IMR-90 (cell line): ENCODE results near the gene MBL2. TPM values are rescaled to one million over a fixed set of nuclear protein-coding genes. Genes with fewer than 3 reads are reported as not detected.

ENCODE experiments used
- ATAC-seq: fragments of 200-7000 bp; cut with Tn5 transposase; 2 replicates; pipeline ENCODE4 v1.9.1; 2020; ENCODE audit warnings: low read depth, mild to moderate bottlenecking, moderate library complexity
- BruUV-seq: library from RNA; stranded (reverse); fragments of 400-500 nt; replicated peaks from 2 replicates; lab custom pipeline; 2021; lab: Mats Ljungman, UMichigan
- CTCF ChIA-PET: fragments of 300-600 bp; formaldehyde crosslinking; extraction: SDS; loops from one replicate; lab custom pipeline; 2021; ENCODE audit warnings: antibody characterized with exemption; lab: Yijun Ruan, JAX
- POLR2A ChIA-PET: fragments of 300-600 bp; sonication (Branson Sonifier 250); formaldehyde crosslinking; loops from one replicate; lab custom pipeline; 2022; ENCODE audit warnings: antibody characterized with exemption; ENCODE audit not compliant: unreplicated experiment; lab: Charles Lee
- DNase-seq: peaks from one replicate; pipeline ENCODE4 v3.0.0; 2013
- H2AFZ ChIP-seq: replicated peaks from 2 replicates; pipeline ENCODE3; 2013; ENCODE audit warnings: low read length, mild to moderate bottlenecking; ENCODE audit not compliant: poor library complexity
- H2AK5ac ChIP-seq: 2 replicates; pipeline ENCODE4 v1.6.1; 2013; ENCODE audit warnings: low read depth, low read length, inconsistent platforms
- H2AK9ac ChIP-seq: replicated peaks from 2 replicates; pipeline ENCODE3; 2013; ENCODE audit warnings: mild to moderate bottlenecking, low read depth, low read length, moderate library complexity; ENCODE audit not compliant: poor library complexity
- H2BK120ac ChIP-seq: 2 replicates; pipeline ENCODE4 v1.6.1; 2013; ENCODE audit warnings: low read depth, low read length, inconsistent platforms
- H2BK15ac ChIP-seq: 3 replicates; pipeline ENCODE4 v1.6.1; 2013; ENCODE audit warnings: low read depth, low read length, inconsistent platforms
- H2BK20ac ChIP-seq: 2 replicates; pipeline ENCODE4 v1.6.1; 2013; ENCODE audit warnings: low read depth, mild to moderate bottlenecking, inconsistent platforms, low read length, moderate library complexity
- H2BK5ac ChIP-seq: 2 replicates; pipeline ENCODE4 v1.6.1; 2013; ENCODE audit warnings: mild to moderate bottlenecking, low read depth, low read length, inconsistent platforms; ENCODE audit not compliant: poor library complexity, severe bottlenecking
- H3K14ac ChIP-seq: replicated peaks from 2 replicates; pipeline ENCODE4 v1.6.1; 2013; ENCODE audit warnings: low read depth, low read length, inconsistent platforms
- H3K18ac ChIP-seq: 2 replicates; pipeline ENCODE4 v1.6.1; 2013; ENCODE audit warnings: low read depth, low read length, control low read depth
- H3K23ac ChIP-seq: 2 replicates; pipeline ENCODE4 v1.6.1; 2013; ENCODE audit warnings: low read depth, low read length, inconsistent platforms
- H3K27ac ChIP-seq: 2 replicates; pipeline ENCODE4 v1.5.1; 2013; ENCODE audit warnings: mild to moderate bottlenecking, control low read depth, low read length; ENCODE audit not compliant: insufficient read depth
- H3K27me3 ChIP-seq: 2 replicates; pipeline ENCODE4 v1.6.1; 2013; ENCODE audit warnings: low read length; ENCODE audit not compliant: control insufficient read depth, insufficient read depth
- H3K36me3 ChIP-seq: 2 replicates; pipeline ENCODE4 v1.6.1; 2013; ENCODE audit warnings: low read length, mixed read lengths; ENCODE audit not compliant: control insufficient read depth, insufficient read depth
- H3K4ac ChIP-seq: 2 replicates; pipeline ENCODE4 v1.6.1; 2013; ENCODE audit warnings: low read depth, low read length, inconsistent platforms
- H3K4me1 ChIP-seq: 2 replicates; pipeline ENCODE4 v1.6.1; 2013; ENCODE audit warnings: low read length, mixed read lengths; ENCODE audit not compliant: control insufficient read depth, insufficient read depth
- H3K4me2 ChIP-seq: 2 replicates; pipeline ENCODE4 v1.6.1; 2013; ENCODE audit warnings: low read depth, mild to moderate bottlenecking, control low read depth, low read length, moderate library complexity
- H3K4me3 ChIP-seq: 2 replicates; pipeline ENCODE4 v1.5.1; 2013; ENCODE audit warnings: low read depth, mild to moderate bottlenecking, control low read depth, low read length, moderate library complexity; ENCODE audit not compliant: insufficient read depth
- H3K56ac ChIP-seq: 2 replicates; pipeline ENCODE4 v1.6.1; 2013; ENCODE audit warnings: low read length, inconsistent platforms; ENCODE audit not compliant: insufficient read depth; ENCODE audit errors: extremely low read depth
- H3K79me1 ChIP-seq, 2 experiments: 2 replicates each; pipeline ENCODE4 v1.6.1; 2013; ENCODE audit warnings: low read length in 2 of 2, inconsistent platforms in 1 of 2, low read depth in 1 of 2
- H3K9ac ChIP-seq: 2 replicates; pipeline ENCODE4 v1.6.1; 2013; ENCODE audit warnings: low read depth, low read length, control low read depth
- H3K9me1 ChIP-seq: 2 replicates; pipeline ENCODE4 v1.6.1; 2013; ENCODE audit warnings: low read length, inconsistent platforms; ENCODE audit not compliant: insufficient read depth
- H3K9me3 ChIP-seq: 2 replicates; pipeline ENCODE4 v1.6.1; 2013; ENCODE audit warnings: low read length; ENCODE audit not compliant: control insufficient read depth, insufficient read depth
- H4K20me1 ChIP-seq: 2 replicates; pipeline ENCODE4 v1.6.1; 2013; ENCODE audit warnings: low read length, inconsistent platforms; ENCODE audit not compliant: insufficient read depth
- H4K5ac ChIP-seq: 2 replicates; pipeline ENCODE4 v1.6.1; 2013; ENCODE audit warnings: mild to moderate bottlenecking, low read depth, low read length, control low read depth
- H4K8ac ChIP-seq, 2 experiments: 2 replicates each; pipeline ENCODE4 v1.6.1; 2013; ENCODE audit warnings: low read depth in 2 of 2, low read length in 2 of 2, control low read depth in 1 of 2, inconsistent platforms in 1 of 2
- H4K91ac ChIP-seq: 2 replicates; pipeline ENCODE4 v1.6.1; 2013; ENCODE audit warnings: low read depth, low read length, inconsistent platforms; ENCODE audit not compliant: insufficient read depth
- BHLHE40 ChIP-seq: fragments of 150-350 bp; IDR thresholded peaks from 2 replicates; pipeline ENCODE4 v1.6.1; 2016; ENCODE audit warnings: mild to moderate bottlenecking, low read depth, low read length
- CEBPB ChIP-seq: IDR thresholded peaks from 2 replicates; pipeline ENCODE4 v1.6.1; 2012; ENCODE audit warnings: low read depth, low read length, improper control_type of control experiment
- CHD1 ChIP-seq: IDR thresholded peaks from 2 replicates; pipeline ENCODE4 v1.6.1; 2012; ENCODE audit warnings: low read depth, low read length, improper control_type of control experiment
- ELK1 ChIP-seq: fragments of 150-350 bp; IDR thresholded peaks from 2 replicates; pipeline ENCODE4 v1.6.1; 2016; ENCODE audit warnings: low read depth, mild to moderate bottlenecking, low read length, moderate library complexity, borderline replicate concordance
- FOS ChIP-seq: fragments of 150-350 bp; IDR thresholded peaks from 2 replicates; pipeline ENCODE4 v1.6.1; 2016; ENCODE audit warnings: low read depth, low read length
- MAFK ChIP-seq: IDR thresholded peaks from 2 replicates; pipeline ENCODE4 v1.6.1; 2012; ENCODE audit warnings: low read depth, low read length, improper control_type of control experiment
- MAZ ChIP-seq: IDR thresholded peaks from 2 replicates; pipeline ENCODE4 v1.6.1; 2012; ENCODE audit warnings: low read depth, mild to moderate bottlenecking, low read length, improper control_type of control experiment, moderate library complexity, borderline replicate concordance
- MXI1 ChIP-seq: IDR thresholded peaks from 2 replicates; pipeline ENCODE4 v1.6.1; 2012; ENCODE audit warnings: low read depth, mild to moderate bottlenecking, low read length, moderate library complexity, borderline replicate concordance
- NFE2L2 ChIP-seq: fragments of 150-350 bp; IDR thresholded peaks from 2 replicates; pipeline ENCODE4 v1.6.1; 2016; ENCODE audit warnings: low read depth, mild to moderate bottlenecking, low read length
- POLR2A ChIP-seq: IDR thresholded peaks from 2 replicates; pipeline ENCODE4 v1.6.1; 2012; ENCODE audit warnings: mild to moderate bottlenecking, low read depth, low read length
- RAD21 ChIP-seq: IDR thresholded peaks from 2 replicates; pipeline ENCODE4 v1.6.1; 2012; ENCODE audit warnings: low read length, improper control_type of control experiment
- RCOR1 ChIP-seq: IDR thresholded peaks from 2 replicates; pipeline ENCODE4 v1.6.1; 2012; ENCODE audit warnings: mild to moderate bottlenecking, low read length, improper control_type of control experiment; ENCODE audit not compliant: insufficient replicate concordance
- RFX5 ChIP-seq: IDR thresholded peaks from 2 replicates; pipeline ENCODE4 v1.8.0; 2012; ENCODE audit warnings: low read depth, mild to moderate bottlenecking, low read length, moderate library complexity
- SMC3 ChIP-seq: fragments of 150-350 bp; IDR thresholded peaks from 2 replicates; pipeline ENCODE4 v1.6.1; 2016; ENCODE audit warnings: low read depth, mild to moderate bottlenecking, antibody characterized with exemption, low read length, moderate library complexity
- WGBS, 2 experiments: methylation state at CpG; one replicate each; pipeline versions ENCODE4 v1.1.5 to v1.1.7; 2013; ENCODE audit warnings: missing lambda C conversion rate in 2 of 2; ENCODE audit not compliant: insufficient read length in 1 of 2; ENCODE audit errors: extremely low coverage in 2 of 2; 5-methylcytosine and 5-hydroxymethylcytosine counted together
- dilution Hi-C: fragments of 300-500 bp; cut with HindIII; formaldehyde crosslinking; loops from one replicate; pipeline ENCODE4 v1.14.3; 2018; ENCODE audit warnings: low sequenced_read_pairs; ENCODE audit not compliant: unreplicated experiment
- in situ Hi-C: fragments of 300-500 bp; cut with MboI; formaldehyde crosslinking; loops from 3 replicates; pipeline ENCODE4 v1.14.3; 2019; ENCODE audit warnings: low sequenced_read_pairs, inconsistent platforms, mixed read lengths
- intact Hi-C: fragments of 100-400 bp; cut with micrococcal nuclease; formaldehyde crosslinking; loops from 2 replicates; pipeline ENCODE4 v1.10.0; 2022
- polyA plus RNA-seq, 3 experiments: library from polyadenylated mRNA; depleted of rRNA; stranded (reverse); fragments of >200 nt; gene quantifications; 2 replicates each; pipeline ENCODE4 v1.2.3, GENCODE V29; 2012; ENCODE audit warnings: low replicate concordance in 1 of 3
- total RNA-seq: library from RNA; depleted of rRNA; stranded (reverse); fragments of >200 nt; gene quantifications from 2 replicates; pipeline ENCODE4 v1.2.3, GENCODE V29; 2012

Gene MBL2
- total and polyA plus RNA-seq, 2 of the 4 experiments (the other 2 are of a cell fraction): not detected

- DNase-seq (no peak), ATAC-seq (no peak)
- Histone ChIP-seq H3K9ac (no peak overlapping the region), H2AK9ac (no peak overlapping the region), H3K23ac (no peak overlapping the region), H3K4me1 (no peaks in the 10 kb centered on the region), H2BK120ac (no peak overlapping the region), H3K9me3 (no peaks in the 10 kb centered on the region), H2BK15ac (no peak overlapping the region), H4K8ac (no peak overlapping the region), H4K91ac (no peak overlapping the region), H2AK5ac (no peak overlapping the region), H2BK5ac (no peak overlapping the region), H3K9me1 (no peaks in the 10 kb centered on the region), H3K27me3 (peaks cover 2% of the 10 kb centered on the region; the same call in 1 of the 2 replicates), H4K20me1 (no peaks in the 10 kb centered on the region), H3K14ac (no peak overlapping the region), H3K4me2 (no peak overlapping the region), H3K56ac (no peak overlapping the region), H3K4me3 (no peak overlapping the region), H3K36me3 (no peaks in the 10 kb centered on the region), H3K79me1 (no peaks in the 10 kb centered on the region), H2AFZ (no peak overlapping the region), H2BK20ac (no peak overlapping the region), H3K4ac (no peak overlapping the region), H3K18ac (no peak overlapping the region), H3K27ac (no peak overlapping the region), H4K5ac (no peak overlapping the region)
- TF ChIP-seq ELK1: no peak
- no peak for TF ChIP-seq BHLHE40
- no peak for TF ChIP-seq CEBPB
- TF ChIP-seq NFE2L2: no peak
- TF ChIP-seq RAD21: no peak
- TF ChIP-seq FOS: no peak
- TF ChIP-seq SMC3: no peak
- TF ChIP-seq RCOR1: no peak
- TF ChIP-seq MAZ: no peak
- no peak for TF ChIP-seq RFX5
- TF ChIP-seq MAFK: no peak
- TF ChIP-seq MXI1: no peak
- no peak for TF ChIP-seq POLR2A
- no peak for TF ChIP-seq CHD1
- POLR2A ChIA-PET: no interaction called here
- dilution Hi-C loops: no loop called here
- in situ Hi-C loops: no loop called here
- intact Hi-C loops: no loop called here
- no CpG with 5 or more reads among the region's 2 CpGs for WGBS, 2 experiments
- BruUV-seq: no TSS peak
- CTCF ChIA-PET: no interaction called here
Observed at GRCh38 chr10:52769966-52770365, 2.6 kb downstream of the MBL2 start.
